ENCODE data around the gene IMMP2L.

- TF ChIP-seq CTCF (IDR thresholded peaks at IDR 0.05) (no peak), POLR2AphosphoS5 (IDR thresholded peaks at IDR 0.05; ENCODE audit: low read depth, low read length) (no peak)
Measured at GRCh38 chr7:111010798-111011197, 551.5 kb downstream of the IMMP2L start.
